H1 (cell line): ENCODE measurements around the gene TLL1. TPM values are rescaled to one million over a fixed set of nuclear protein-coding genes. Genes with fewer than 3 reads are reported as not detected.

Experiments used
- CTCF ChIA-PET: fragments of 300-600 bp; sonication (Branson Sonifier 250); formaldehyde crosslinking; loops from one replicate; lab custom pipeline; 2021; ENCODE audit not compliant: partially characterized antibody; lab: Charles Lee
- POLR2A ChIA-PET: fragments of 300-600 bp; sonication (Branson Sonifier 250); formaldehyde crosslinking; loops from one replicate; lab custom pipeline; 2021; ENCODE audit warnings: inconsistent platforms; ENCODE audit not compliant: partially characterized antibody; lab: Charles Lee
- DNase-seq, 2 experiments: peaks; one replicate each; pipeline versions ENCODE4 v3.0.0 to v3.0.0-alpha.2; 2010 to 2022; ENCODE audit warnings: low spot score in 2 of 2, low read depth in 1 of 2, mixed read lengths in 1 of 2
- FAIRE-seq: peaks from 2 replicates; lab custom pipeline; 2011; peaks lifted over from hg19 to GRCh38; lab: Jason Lieb, UNC
- H2AFZ ChIP-seq: 2 replicates; pipeline ENCODE4 v1.8.1; 2012; ENCODE audit warnings: low read length, inconsistent platforms
- H2AK5ac ChIP-seq: 2 replicates; pipeline ENCODE4 v1.6.1; 2013; ENCODE audit warnings: low read depth, low read length
- H2BK120ac ChIP-seq: replicated peaks from 2 replicates; pipeline ENCODE3; 2013; ENCODE audit warnings: low read depth, low read length, inconsistent platforms
- H2BK12ac ChIP-seq: 2 replicates; pipeline ENCODE4 v1.6.1; 2013; ENCODE audit warnings: low read depth, low read length
- H2BK15ac ChIP-seq: 2 replicates; pipeline ENCODE4 v1.6.1; 2013; ENCODE audit warnings: low read length
- H2BK20ac ChIP-seq: 2 replicates; pipeline ENCODE4 v1.6.1; 2013; ENCODE audit warnings: low read length
- H2BK5ac ChIP-seq: 2 replicates; pipeline ENCODE4 v1.6.1; 2013; ENCODE audit warnings: low read depth, low read length
- H3K14ac ChIP-seq: 2 replicates; pipeline ENCODE4 v1.6.1; 2013; ENCODE audit warnings: inconsistent platforms; ENCODE audit not compliant: insufficient read length
- H3K18ac ChIP-seq: 2 replicates; pipeline ENCODE4 v1.6.1; 2013; ENCODE audit warnings: low read length; ENCODE audit errors: extremely low read depth
- H3K23ac ChIP-seq: 2 replicates; pipeline ENCODE4 v1.6.1; 2013; ENCODE audit warnings: inconsistent platforms; ENCODE audit not compliant: insufficient read length
- H3K23me2 ChIP-seq: 2 replicates; pipeline ENCODE4 v1.6.1; 2013; ENCODE audit warnings: low read depth, low read length
- H3K27ac ChIP-seq: 2 replicates; pipeline ENCODE4 v1.6.1; 2011; ENCODE audit warnings: low read depth, low read length, inconsistent platforms
- H3K27me3 ChIP-seq, 4 experiments: replicated peaks in 1 of 4; 1 replicate in 1 of 4; 2 replicates in 3 of 4; pipeline versions ENCODE4 v1.6.1 to v1.8.1; 2011 to 2013; ENCODE audit warnings: low read length in 3 of 4, mild to moderate bottlenecking in 3 of 4, inconsistent platforms in 2 of 4, mixed read lengths in 2 of 4, moderate library complexity in 1 of 4; ENCODE audit not compliant: control insufficient read depth in 3 of 4, insufficient read depth in 3 of 4; ENCODE audit errors: extremely low read depth in 1 of 4
- H3K36me3 ChIP-seq, 4 experiments: 2 replicates each; pipeline versions ENCODE4 v1.6.1 to v1.8.1; 2011 to 2013; ENCODE audit warnings: mild to moderate bottlenecking in 4 of 4, low read length in 3 of 4, moderate library complexity in 2 of 4, control low read depth in 1 of 4, inconsistent platforms in 1 of 4; ENCODE audit not compliant: insufficient read depth in 4 of 4, control insufficient read depth in 2 of 4
- H3K4ac ChIP-seq: replicated peaks from 2 replicates; pipeline ENCODE3; 2013; ENCODE audit warnings: low read length, low read depth, mixed read lengths, inconsistent platforms; ENCODE audit not compliant: insufficient read length
- H3K4me1 ChIP-seq, 4 experiments: replicated peaks in 1 of 4; 1 replicate in 1 of 4; 2 replicates in 3 of 4; pipeline versions ENCODE4 v1.6.1 to v1.8.1; 2011 to 2013; ENCODE audit warnings: low read length in 3 of 4, inconsistent platforms in 2 of 4, mixed read lengths in 1 of 4; ENCODE audit not compliant: insufficient read depth in 4 of 4, control insufficient read depth in 3 of 4
- H3K4me2 ChIP-seq, 2 experiments: 2 replicates each; pipeline versions ENCODE4 v1.6.1 to v1.8.1; 2011 to 2013; ENCODE audit warnings: low read depth in 2 of 2, low read length in 2 of 2, control low read depth in 1 of 2, inconsistent platforms in 1 of 2, mild to moderate bottlenecking in 1 of 2; ENCODE audit not compliant: insufficient read depth in 1 of 2
- H3K4me3 ChIP-seq, 4 experiments: fragments of 200-600, 300-600 bp in 1 of 4; sonication (generic), shearing (Covaris generic), sonication (Bioruptor Twin) in 1 of 4; 2 replicates each; pipeline versions ENCODE4 v1.5.1 to v1.8.1; 2011 to 2016; ENCODE audit warnings: low read length in 4 of 4, low read depth in 3 of 4, control low read depth in 2 of 4, inconsistent platforms in 2 of 4, mild to moderate bottlenecking in 2 of 4, mixed read lengths in 1 of 4, moderate library complexity in 1 of 4; ENCODE audit not compliant: insufficient read depth in 2 of 4; ENCODE audit errors: extremely low read depth in 1 of 4
- H3K56ac ChIP-seq: replicated peaks from 2 replicates; pipeline ENCODE3; 2013; ENCODE audit warnings: low read depth, mild to moderate bottlenecking, mixed read lengths, low read length, inconsistent platforms; ENCODE audit not compliant: insufficient read length
- H3K79me1 ChIP-seq: 2 replicates; pipeline ENCODE4 v1.6.1; 2013; ENCODE audit warnings: low read depth, low read length, control low read depth
- H3K79me2 ChIP-seq, 2 experiments: 2 replicates each; pipeline versions ENCODE4 v1.6.1 to v1.8.1; 2012 to 2013; ENCODE audit warnings: low read length in 2 of 2, mild to moderate bottlenecking in 2 of 2, inconsistent platforms in 1 of 2; ENCODE audit not compliant: insufficient read depth in 2 of 2, control insufficient read depth in 1 of 2
- H3K9ac ChIP-seq, 4 experiments: replicated peaks in 1 of 4; 1 replicate in 1 of 4; 2 replicates in 3 of 4; pipeline versions ENCODE4 v1.6.1 to v1.8.1; 2011 to 2013; ENCODE audit warnings: low read depth in 3 of 4, low read length in 3 of 4, control low read depth in 2 of 4, mild to moderate bottlenecking in 2 of 4, moderate library complexity in 2 of 4, inconsistent platforms in 1 of 4; ENCODE audit errors: extremely low read depth in 1 of 4
- H3K9me3 ChIP-seq, 2 experiments: 2 replicates each; pipeline versions ENCODE4 v1.6.1 to v1.8.1; 2012 to 2013; ENCODE audit warnings: mild to moderate bottlenecking in 2 of 2, moderate library complexity in 2 of 2, control low read depth in 1 of 2, inconsistent platforms in 1 of 2, low read depth in 1 of 2, low read length in 1 of 2, mixed read lengths in 1 of 2; ENCODE audit not compliant: insufficient read depth in 2 of 2
- H4K20me1 ChIP-seq, 2 experiments: replicated peaks in 1 of 2; 2 replicates each; pipeline versions ENCODE3 to v1.8.1; 2011 to 2013; ENCODE audit warnings: inconsistent platforms in 2 of 2, low read length in 2 of 2, mild to moderate bottlenecking in 1 of 2; ENCODE audit not compliant: insufficient read depth in 2 of 2, control insufficient read depth in 1 of 2
- H4K5ac ChIP-seq: 2 replicates; pipeline ENCODE4 v1.6.1; 2013; ENCODE audit warnings: low read length, low read depth, mixed read lengths, inconsistent platforms; ENCODE audit not compliant: insufficient read length
- H4K8ac ChIP-seq: 2 replicates; pipeline ENCODE4 v1.8.0; 2013; ENCODE audit warnings: mild to moderate bottlenecking, moderate library complexity, low read length, inconsistent platforms; ENCODE audit not compliant: insufficient read depth; ENCODE audit errors: extremely low read depth
- H4K91ac ChIP-seq: replicated peaks from 2 replicates; pipeline ENCODE3; 2013; ENCODE audit warnings: low read length, mixed read lengths, inconsistent platforms; ENCODE audit not compliant: insufficient read length
- CTBP2 ChIP-seq: IDR thresholded peaks from 2 replicates; pipeline ENCODE4 v1.7.0; 2011; ENCODE audit warnings: borderline replicate concordance, mild to moderate bottlenecking, moderate library complexity, mixed read lengths, low read length; ENCODE audit not compliant: insufficient read depth, insufficient read length
- WGBS, 2 experiments: shearing (Covaris generic) in 1 of 2; methylation state at CpG; one replicate each; pipeline versions ENCODE4 v1.1.6 to v1.1.7; 2013 to 2015; ENCODE audit warnings: low lambda C conversion rate in 2 of 2, mixed read lengths in 2 of 2, inconsistent platforms in 1 of 2, low coverage in 1 of 2, missing lambda C conversion rate in 1 of 2; ENCODE audit not compliant: insufficient replicate concordance in 2 of 2, insufficient coverage in 1 of 2, insufficient read length in 1 of 2; ENCODE audit errors: extremely low coverage in 1 of 2, missing lambda C conversion rate in 1 of 2; 5-methylcytosine and 5-hydroxymethylcytosine counted together
- polyA plus RNA-seq, 7 experiments: library from polyadenylated mRNA; depleted of rRNA in 3 of 7; stranded (reverse) in 5 of 7; unstranded in 2 of 7; fragments of >200 nt in 5 of 7; fragments of 200-250 nt in 2 of 7; gene quantifications; 1 replicate in 5 of 7; 2 replicates in 1 of 7; 4 replicates in 1 of 7; pipeline versions ENCODE4 v1.2.1 to v1.2.3, GENCODE V29; 2011 to 2013; ENCODE audit warnings: missing spikeins in 2 of 7, mixed read lengths in 2 of 7
- total RNA-seq: library from RNA; stranded (reverse); fragmentation: NEBNext Ultra II Directional; extraction: Animal tissue kit (Norgen Biotek cat#: 25700); gene quantifications from 2 replicates; pipeline ENCODE4 v1.2.1, GENCODE V29; 2021

The TLL1 gene
- total and polyA plus RNA-seq, 2 of the 8 experiments (the other 6 are each of a cell fraction or from before 2014, with no cell fraction given): 0.18 to 1.1 TPM

- ChIA-PET CTCF (no interaction called here), POLR2A (no interaction called here)
- no peaks in the 10 kb centered on the region for H3K79me2 ChIP-seq
- H3K4me3 ChIP-seq: no peak overlapping the region
- WGBS, 2 experiments: 96% methylated on average over 2 of the region's 2 CpGs; no CpG with 5 or more reads in 1 of the 2 experiments
- H3K27ac ChIP-seq: no peak overlapping the region
- H3K18ac ChIP-seq: no peak overlapping the region
- no peak overlapping the region for H4K91ac ChIP-seq
- no peak overlapping the region for H3K4me2 ChIP-seq
- H3K36me3 ChIP-seq: no peaks in the 10 kb centered on the region
- H2BK12ac ChIP-seq: no peak overlapping the region
- H4K20me1 ChIP-seq: no peaks in the 10 kb centered on the region
- H2BK20ac ChIP-seq: no peak overlapping the region
- no peak overlapping the region for H4K5ac ChIP-seq
- no peak overlapping the region for H2AK5ac ChIP-seq
- FAIRE-seq (no peak), DNase-seq (no peak)
- TF ChIP-seq CTBP2: no peak
- no peak overlapping the region for H3K9ac ChIP-seq
- H2BK15ac ChIP-seq: no peak overlapping the region
- H3K23me2 ChIP-seq: no peaks in the 10 kb centered on the region
- H3K4me1 ChIP-seq: peaks cover 0 to 2% (median 0%) of the 10 kb centered on the region in 4 experiments; a peak in 1 of 7 replicates
- H3K14ac ChIP-seq: no peak overlapping the region
- H3K27me3 ChIP-seq: no peaks in the 10 kb centered on the region
- H2BK120ac ChIP-seq: no peak overlapping the region
- H2AFZ ChIP-seq: no peak overlapping the region
- H3K23ac ChIP-seq: no peak overlapping the region
- H3K4ac ChIP-seq: no peak overlapping the region
- no peak overlapping the region for H2BK5ac ChIP-seq
- no peak overlapping the region for H4K8ac ChIP-seq
- H3K79me1 ChIP-seq: no peaks in the 10 kb centered on the region
- no peak overlapping the region for H3K56ac ChIP-seq
- no peaks in the 10 kb centered on the region for H3K9me3 ChIP-seq
Observed at GRCh38 chr4:165928601-165929000, 55.6 kb downstream of the TLL1 start.
